ENCODE measurements around the gene CMIP. TPM values are rescaled to one million over a fixed set of nuclear protein-coding genes. Genes with fewer than 3 reads are reported as not detected.

CMIP gene
- total RNA-seq, 1 donor from 2014 or later: 27.7 TPM

DNA sequence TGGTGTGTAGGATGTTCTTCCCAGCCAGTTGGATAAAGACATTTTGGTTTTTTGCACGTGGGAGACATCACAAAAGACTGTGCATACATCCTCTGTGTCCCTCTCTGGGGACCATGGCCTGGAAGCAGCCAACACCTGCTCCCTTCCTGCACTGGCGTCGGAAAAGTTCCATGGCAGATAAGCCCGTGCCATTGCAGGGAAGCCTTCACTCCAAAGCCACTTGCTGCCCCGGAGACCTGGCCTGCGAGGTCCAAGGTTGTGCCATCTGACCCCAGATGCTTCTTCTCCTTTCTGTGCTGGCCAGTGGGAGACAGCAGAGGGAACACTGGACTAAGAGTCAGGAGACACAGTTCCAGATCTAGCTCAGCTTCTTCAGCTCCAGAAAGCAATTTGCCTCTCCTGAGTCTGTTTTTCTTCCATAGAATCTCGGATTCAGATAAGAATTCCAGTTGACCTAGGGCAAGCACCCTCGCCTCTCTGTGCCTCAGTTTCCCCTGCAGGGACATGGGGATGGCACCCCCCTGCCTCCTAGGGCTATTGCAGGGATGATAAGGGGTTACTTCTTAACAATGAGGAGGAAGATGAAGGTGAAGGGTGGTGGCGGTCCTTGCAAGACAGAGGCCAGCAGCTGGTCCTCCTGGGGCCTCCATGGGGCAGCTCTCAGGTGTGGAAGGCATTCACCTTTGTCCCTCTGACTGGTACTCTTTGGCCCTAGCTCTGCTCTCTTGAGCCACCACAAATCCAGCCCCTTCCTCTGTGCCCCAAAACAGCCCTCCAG is 134.2 kb downstream of the CMIP start:
- Histone ChIP-seq H3K36me3 (ENCODE audit: control insufficient read depth, insufficient read depth, low read length) (no peaks in the 10 kb centered on the region), H3K4me3 (ENCODE audit: low read depth, low read length) (no peak overlapping the region), H3K27me3 (ENCODE audit: control insufficient read depth, insufficient read depth, low read length) (no peaks in the 10 kb centered on the region)
- TF ChIP-seq, protein P1, sequence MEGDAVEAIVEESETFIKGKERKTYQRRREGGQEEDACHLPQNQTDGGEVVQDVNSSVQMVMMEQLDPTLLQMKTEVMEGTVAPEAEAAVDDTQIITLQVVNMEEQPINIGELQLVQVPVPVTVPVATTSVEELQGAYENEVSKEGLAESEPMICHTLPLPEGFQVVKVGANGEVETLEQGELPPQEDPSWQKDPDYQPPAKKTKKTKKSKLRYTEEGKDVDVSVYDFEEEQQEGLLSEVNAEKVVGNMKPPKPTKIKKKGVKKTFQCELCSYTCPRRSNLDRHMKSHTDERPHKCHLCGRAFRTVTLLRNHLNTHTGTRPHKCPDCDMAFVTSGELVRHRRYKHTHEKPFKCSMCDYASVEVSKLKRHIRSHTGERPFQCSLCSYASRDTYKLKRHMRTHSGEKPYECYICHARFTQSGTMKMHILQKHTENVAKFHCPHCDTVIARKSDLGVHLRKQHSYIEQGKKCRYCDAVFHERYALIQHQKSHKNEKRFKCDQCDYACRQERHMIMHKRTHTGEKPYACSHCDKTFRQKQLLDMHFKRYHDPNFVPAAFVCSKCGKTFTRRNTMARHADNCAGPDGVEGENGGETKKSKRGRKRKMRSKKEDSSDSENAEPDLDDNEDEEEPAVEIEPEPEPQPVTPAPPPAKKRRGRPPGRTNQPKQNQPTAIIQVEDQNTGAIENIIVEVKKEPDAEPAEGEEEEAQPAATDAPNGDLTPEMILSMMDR (IDR thresholded peaks at IDR 0.05; ENCODE audit: insufficient read depth, low read length, poor library complexity, severe bottlenecking): no peak
- no peak for DNase-seq (ENCODE audit: low read depth)

- TF ChIP-seq, protein P1 (IDR thresholded peaks at IDR 0.05; ENCODE audit: insufficient read depth, low read length, poor library complexity, severe bottlenecking): no peak
- DNase-seq (ENCODE audit: low read depth): peak; percentile 70
These were observed 136.5 kb downstream of the CMIP start for GRCh38 chr16:81581107-81581506.

GRCh38 chr16:81582655-81583441 is 138.2 kb downstream of the CMIP start:
- H3K4me3 ChIP-seq (ENCODE audit: low read depth, low read length): no peak overlapping the region
- TF ChIP-seq, protein P1 (IDR thresholded peaks at IDR 0.05; ENCODE audit: insufficient read depth, low read length, poor library complexity, severe bottlenecking): no peak
- no peak for DNase-seq (ENCODE audit: low read depth)
- H3K36me3 ChIP-seq (ENCODE audit: control insufficient read depth, insufficient read depth, low read length): no peaks in the 10 kb centered on the region
- H3K27me3 ChIP-seq (ENCODE audit: control insufficient read depth, insufficient read depth, low read length): no peaks in the 10 kb centered on the region

More at GRCh38 chr16:81581107-81581506, 136.5 kb downstream of the CMIP start:
- no peaks in the 10 kb centered on the region for H3K27me3 ChIP-seq (ENCODE audit: control insufficient read depth, insufficient read depth, low read length)
- no peaks in the 10 kb centered on the region for H3K36me3 ChIP-seq (ENCODE audit: control insufficient read depth, insufficient read depth, low read length)
- H3K4me3 ChIP-seq (ENCODE audit: low read depth, low read length): no peak overlapping the region

DNA sequence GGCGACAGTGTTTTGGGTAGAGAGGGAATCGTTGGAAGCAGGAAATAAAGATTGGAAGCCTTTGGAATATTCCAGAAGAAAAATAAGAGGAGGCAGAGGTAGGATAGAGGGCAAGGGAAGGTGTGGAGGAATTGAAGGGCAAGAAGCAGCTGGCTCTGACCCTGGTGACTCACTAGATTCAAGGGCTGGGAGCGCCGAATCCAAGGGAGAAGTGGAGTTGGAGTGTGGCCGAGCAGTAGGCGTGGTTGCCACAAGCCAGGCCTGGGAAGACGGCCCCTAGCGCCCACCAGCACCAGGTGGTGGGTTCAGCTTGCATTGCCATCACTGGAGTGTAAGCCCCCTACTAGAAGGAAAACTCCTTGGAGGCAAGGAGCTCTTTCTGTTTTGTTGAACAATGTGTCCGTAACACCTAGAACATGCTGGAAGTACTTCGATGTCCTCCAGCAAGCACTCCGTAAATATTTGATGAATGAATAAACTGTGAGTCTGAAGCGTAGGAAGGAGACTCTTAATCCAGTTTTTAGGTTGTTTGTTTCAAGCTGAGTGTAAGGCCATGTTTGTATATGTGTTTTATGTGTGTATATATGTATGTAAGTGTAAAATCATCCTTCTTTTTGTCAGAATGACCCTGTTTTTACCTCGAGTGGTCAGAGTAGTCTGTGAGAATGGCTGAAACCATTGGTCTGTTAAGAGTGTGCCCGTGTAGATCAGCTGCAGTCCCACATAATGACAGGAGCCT is 139.5 kb downstream of the CMIP start:
- H3K4me3 ChIP-seq (ENCODE audit: low read depth, low read length): no peak overlapping the region
- no peaks in the 10 kb centered on the region for H3K27me3 ChIP-seq (ENCODE audit: control insufficient read depth, insufficient read depth, low read length)
- TF ChIP-seq, protein P1 (IDR thresholded peaks at IDR 0.05; ENCODE audit: insufficient read depth, low read length, poor library complexity, severe bottlenecking): no peak
- no peaks in the 10 kb centered on the region for H3K36me3 ChIP-seq (ENCODE audit: control insufficient read depth, insufficient read depth, low read length)
- DNase-seq (ENCODE audit: low read depth): no peak

GRCh38 chr16:81585785-81586184 is 141.2 kb downstream of the CMIP start:
- H3K27me3 ChIP-seq (ENCODE audit: control insufficient read depth, insufficient read depth, low read length): no peaks in the 10 kb centered on the region
- TF ChIP-seq, protein P1 (IDR thresholded peaks at IDR 0.05; ENCODE audit: insufficient read depth, low read length, poor library complexity, severe bottlenecking): peak; percentile 29

More at GRCh38 chr16:81585785-81586184, 141.2 kb downstream of the CMIP start:
- DNase-seq (ENCODE audit: low read depth): no peak
- Histone ChIP-seq H3K36me3 (ENCODE audit: control insufficient read depth, insufficient read depth, low read length) (no peaks in the 10 kb centered on the region), H3K4me3 (ENCODE audit: low read depth, low read length) (no peak overlapping the region)
